ENCODE measurements around the gene GALNT2.

GALNT2 gene

DNA sequence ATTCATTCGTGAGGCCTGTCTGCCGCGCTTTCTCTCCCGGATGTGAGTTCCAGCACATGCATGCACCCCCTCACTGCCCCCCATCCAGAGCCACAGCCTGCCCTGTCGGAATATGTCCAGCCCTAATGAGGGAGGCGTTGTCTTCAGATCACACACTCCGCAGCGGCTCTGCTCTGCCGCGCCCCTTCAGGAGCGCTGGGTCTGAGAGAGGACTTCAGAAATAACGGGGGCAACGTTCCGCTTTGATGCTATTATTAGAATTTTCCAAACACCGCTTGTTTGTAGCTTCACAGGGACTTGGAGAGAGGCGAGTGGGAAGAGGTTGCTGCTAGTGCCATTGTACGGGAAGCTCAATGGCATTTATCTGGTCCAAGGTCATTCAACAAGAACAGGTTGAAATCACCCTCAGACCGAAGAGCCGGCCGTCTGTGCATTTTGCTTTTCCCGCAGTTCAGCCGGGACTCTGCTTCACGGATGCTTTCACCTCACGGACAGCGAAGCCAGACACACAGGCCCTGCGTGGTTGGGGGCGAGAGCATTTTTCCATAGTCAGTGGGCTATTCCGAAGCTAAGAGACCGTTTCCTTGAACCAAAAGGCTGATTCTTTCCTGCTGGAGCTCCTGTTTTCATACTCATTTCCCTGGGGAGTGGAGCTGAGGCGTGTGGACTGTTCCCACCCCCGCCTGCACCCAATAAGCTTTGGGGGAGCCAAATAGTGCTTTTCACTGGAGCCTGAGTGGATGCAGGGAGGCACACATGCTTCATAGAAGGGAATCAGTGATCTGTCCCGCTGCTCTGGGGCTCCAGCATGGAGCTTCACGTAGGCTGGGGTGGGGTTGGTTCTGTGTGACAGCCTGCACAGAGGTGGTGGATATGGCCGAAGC, 69.7 kb downstream of the GALNT2 start:
- DNase-seq: no peak

- no peak for DNase-seq
These were observed 70.3 kb downstream of the GALNT2 start for GRCh38 chr1:230137337-230137815.

- DNase-seq: peak; percentile 14
These were observed 71.7 kb downstream of the GALNT2 start for GRCh38 chr1:230138561-230139239.

GRCh38 chr1:230139315-230139714, 72.3 kb downstream of the GALNT2 start:
- no peak for DNase-seq

DNA sequence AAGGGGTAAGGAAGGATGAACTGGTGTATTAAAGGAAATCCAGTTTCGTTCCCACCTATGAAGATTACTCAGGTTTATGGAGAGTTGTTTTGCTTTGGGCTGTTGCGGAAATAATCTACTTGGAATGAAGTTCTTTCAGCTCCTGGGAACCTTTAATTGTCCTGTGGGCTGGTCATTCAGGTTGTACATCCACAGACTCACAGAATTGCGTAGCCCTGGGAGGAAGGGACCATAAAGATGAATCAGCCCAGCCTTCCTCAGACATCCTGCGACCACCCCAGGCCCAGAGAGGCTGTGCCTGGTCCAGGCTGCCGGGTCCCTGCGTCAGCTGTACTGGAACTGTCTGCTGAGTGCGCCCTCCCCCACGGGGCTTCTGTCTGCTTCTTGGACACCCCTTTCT, 72.7 kb downstream of the GALNT2 start:
- DNase-seq: no peak

- DNase-seq: peak; percentile 37
These were observed 73.4 kb downstream of the GALNT2 start for GRCh38 chr1:230140221-230141020.

- DNase-seq: no peak
These were observed 74.1 kb downstream of the GALNT2 start for GRCh38 chr1:230141021-230141648.

DNA sequence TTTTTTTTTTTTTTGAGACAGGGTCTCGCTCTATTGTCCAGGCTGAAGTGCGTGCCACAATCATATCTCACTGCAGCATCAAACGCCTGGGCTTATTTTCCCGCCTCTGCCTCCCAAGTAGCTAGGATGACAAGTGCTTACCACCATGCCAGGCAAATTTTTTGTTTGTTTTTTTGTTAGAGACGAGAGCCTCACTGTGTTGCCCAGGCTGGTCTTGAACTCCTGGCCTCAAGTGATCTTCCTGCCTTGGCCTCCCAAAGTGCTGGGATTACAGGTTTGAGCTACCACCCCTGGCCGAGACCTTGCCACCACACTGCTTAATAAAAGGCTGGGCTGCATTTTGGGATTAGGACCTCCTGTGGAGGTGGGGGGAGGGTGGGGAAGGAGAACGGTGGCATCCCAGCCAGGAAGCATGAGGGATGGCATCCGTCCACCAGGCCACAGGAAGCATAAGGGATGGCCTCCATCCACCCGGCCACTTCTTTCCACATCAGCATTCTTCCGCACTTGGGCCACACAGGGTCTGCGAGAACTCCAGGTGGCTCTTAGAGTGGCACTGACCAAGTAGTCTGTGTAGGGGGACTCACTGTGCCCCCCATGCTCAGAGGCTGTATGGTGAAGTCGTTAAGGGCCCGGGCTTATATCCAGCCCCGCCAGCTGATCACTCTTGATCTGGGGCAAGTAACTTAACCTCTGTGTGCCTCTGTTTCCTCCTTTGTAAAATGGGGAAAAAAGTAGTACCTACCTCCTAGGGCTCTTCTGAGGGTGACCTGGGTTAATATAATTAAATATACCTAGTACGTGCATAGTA, 75.0 kb downstream of the GALNT2 start:
- no peak for DNase-seq

GRCh38 chr1:230142608-230143210, 75.7 kb downstream of the GALNT2 start:
- DNase-seq: no peak

- peak; percentile 90 for DNase-seq
These were observed 76.5 kb downstream of the GALNT2 start for GRCh38 chr1:230143534-230143933.

DNA sequence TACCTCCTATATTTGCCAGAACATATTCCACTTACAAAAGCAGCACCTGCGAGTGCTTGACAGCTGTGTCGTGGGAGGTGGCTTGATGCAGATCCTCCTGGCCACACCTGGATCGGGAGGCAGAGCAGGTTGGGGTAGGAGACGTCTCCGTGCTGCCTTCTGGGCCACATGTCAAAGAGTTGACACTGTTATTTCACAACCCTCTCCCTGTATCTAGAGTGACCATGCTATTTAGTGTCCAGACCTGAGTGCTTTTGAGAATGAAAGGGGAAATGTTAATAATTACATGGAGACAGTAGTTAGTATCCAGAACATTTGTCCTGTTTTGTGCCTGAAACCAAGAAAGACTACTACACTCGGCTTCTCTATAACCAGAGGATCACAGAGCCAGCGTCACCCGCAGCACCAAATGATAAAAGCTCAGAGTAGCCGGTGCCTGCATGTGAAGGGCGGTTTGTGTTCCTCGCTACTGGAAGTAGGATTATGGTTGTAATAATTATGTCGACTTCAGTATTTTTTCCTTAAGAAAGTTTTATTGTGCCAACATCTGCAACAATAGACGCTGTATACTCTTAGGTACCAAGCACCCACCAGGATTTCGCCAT, 77.1 kb downstream of the GALNT2 start:
- peak; percentile 90 for DNase-seq

DNA sequence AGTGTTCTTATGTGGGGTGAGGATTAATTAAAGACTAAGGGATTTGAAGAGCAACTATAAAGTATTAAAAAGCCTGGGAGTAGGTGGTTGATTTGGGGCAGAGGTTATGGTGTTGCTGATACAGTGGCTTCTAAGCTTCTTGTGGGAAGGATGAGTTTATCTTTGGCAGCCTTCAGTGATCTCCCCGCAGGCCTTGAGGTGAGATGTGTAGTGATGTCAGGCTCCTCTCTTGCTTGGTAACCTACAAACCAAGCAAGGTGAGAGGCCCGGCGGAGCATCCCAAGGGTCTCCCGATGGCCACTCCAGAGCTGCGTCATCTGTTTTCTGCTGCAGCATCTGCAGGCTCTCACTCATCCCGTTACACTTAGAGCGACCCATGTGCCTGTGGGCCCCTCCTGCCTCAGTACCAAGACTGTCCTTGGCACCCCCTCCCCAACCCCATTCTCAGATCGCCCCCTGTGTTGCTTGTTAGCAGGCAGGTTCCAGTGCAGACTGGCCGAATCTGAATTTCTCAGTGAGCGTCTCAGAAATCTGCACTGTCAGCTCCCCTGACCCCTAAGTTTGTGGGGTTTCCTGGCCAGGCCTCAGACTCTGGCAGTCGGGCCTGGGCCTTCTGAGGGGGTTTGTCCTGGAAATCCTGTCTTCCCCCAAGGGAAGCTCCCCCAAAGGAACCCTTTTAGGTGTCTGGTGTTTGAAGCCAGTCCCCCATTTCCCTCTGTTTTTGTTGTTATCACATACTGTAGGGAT, 77.9 kb downstream of the GALNT2 start:
- DNase-seq: no peak

DNA sequence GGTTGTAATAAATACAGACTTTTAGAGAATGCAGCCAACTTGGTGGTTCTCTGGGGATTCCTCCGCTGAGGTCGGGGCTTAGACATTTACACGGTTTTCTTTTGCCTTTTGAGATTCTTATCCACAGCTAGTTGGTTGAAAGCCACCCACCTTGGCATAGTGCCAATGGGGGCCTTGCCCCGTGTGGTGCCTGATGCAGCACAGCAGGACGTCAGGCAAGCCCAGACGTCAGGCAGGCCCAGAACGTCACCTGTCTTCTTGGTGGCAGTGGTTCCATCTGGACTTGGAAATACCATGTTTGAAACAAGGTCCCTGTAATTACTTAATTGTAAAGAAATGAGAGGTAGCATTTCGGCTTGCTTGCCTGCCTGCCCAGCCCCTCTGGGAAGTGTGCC, 78.5 kb downstream of the GALNT2 start:
- DNase-seq: peak; percentile 81

GRCh38 chr1:230145953-230146476, 79.0 kb downstream of the GALNT2 start:
- no peak for DNase-seq

DNA sequence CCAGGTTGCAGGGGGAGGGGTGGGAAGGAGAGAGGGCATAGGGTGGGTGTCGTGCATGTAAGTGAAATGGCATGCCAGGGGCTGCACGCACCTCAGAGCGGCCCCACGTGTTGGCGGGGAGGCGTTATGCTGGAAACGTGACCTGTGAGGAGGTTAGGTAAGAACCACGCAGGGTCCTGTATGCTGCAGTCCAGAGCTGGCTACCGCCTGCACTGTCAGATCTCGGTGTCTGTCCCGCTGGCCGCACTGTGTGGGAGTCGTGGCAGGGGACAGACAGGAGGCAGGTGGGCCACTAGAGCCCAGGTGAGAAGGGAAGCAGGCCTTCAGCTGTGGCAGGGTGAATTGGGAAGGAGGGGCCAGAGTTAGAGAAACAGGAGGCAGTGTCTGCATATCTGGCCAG, 79.7 kb downstream of the GALNT2 start:
- no peak for DNase-seq

DNA sequence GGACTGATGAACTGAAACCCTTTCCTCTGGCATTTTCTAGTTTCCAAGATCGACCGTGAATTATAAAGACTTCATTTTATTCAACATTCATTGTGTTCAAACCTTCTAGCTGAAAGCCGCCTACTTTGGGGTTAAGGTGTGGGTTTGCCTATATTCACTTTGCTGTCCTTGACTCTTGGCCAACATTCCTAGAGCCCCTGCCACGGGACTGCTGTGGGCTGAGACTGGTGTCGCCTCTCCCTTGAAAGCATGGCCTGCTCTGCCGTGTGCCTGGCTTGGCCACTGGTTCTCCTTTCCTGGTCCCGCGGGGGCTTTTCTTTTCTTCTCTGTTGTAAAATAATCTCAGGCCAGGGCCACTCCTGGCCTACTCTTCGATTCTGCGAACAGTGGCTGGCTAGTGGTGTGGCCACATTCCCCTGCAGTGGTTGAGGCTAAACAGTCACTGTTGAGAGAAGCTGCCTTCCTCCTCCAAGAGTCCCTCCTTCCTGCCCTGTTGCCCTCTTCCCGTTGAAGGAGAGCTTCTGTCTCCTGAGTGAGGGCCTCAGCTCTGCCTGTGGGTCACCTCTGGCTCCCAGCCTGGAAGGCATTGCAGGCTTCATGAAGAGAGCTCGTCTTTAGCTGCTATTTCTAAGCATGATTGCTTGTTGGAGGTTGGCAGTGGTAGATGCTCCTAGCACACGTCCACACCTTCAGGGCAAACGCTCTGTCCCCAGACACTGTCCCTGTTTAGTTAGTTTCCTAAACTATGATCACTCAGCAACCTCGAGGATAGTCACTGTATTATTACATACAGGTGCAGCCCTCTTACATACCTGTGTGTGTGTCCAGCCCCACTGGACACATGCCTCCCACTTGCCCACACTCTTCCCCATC, 80.5 kb downstream of the GALNT2 start:
- DNase-seq: no peak

DNA sequence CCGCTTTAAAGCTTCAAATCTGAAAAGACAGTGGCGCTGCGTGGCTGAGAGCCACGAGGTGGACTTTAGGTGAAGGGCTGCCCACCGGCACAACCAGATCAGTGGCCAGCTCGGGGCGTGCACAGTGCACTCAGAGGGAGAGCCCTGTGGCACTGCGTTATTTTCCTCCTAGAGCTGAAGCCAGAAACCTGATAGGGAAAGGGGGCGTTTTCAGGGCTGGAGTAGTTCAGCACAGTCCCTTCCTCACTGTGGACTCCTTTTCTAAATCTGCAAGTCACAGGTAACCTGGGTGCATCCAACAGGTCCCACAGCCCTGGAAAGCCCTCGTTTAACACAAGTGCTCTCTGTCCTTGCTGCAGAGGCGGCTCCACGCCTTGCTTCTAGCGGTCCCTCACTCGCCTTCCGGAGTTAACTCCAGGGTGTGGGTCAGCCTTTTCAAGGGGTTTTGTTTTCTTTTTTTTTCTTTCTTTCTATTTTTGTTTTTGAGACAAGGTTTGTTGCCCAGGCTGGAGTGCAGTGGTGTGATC, 81.2 kb downstream of the GALNT2 start:
- DNase-seq: no peak

DNA sequence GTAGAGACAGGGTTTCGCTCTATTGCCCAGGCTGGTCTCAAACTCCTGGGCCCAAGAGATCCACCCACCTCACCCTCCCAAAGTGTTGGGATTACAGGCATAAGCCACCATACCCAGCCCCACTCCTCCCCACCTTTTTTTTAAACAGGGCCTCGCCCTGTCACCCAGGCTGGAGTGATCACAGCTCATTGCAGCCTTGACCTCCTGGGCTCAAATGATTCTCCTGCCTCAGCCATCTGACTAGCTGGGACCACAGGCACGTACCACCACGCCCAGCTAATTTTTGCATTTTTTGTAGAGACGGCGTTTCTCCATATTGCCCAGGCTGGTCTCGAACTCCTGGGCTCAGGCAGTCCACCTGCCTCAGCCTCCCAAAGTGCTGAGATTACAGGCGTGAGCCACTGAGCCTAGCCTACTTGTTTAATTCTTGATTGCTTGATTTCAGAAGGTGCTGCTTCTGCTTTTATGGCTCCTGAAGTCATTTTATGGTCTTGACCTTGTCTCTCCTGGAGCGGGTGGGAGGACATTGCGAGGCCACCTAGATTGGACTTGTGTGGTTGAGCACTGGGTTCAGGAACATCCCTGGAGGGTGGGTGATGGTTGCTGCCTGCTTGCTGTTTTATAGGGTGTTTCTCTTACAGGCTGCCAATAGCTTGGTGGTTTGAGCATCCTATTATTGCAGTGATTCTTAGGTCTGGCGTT, 81.9 kb downstream of the GALNT2 start:
- DNase-seq: no peak
